ENCODE data around the gene SMPD3.

SMPD3 gene

GRCh38 chr16:68432701-68433100, 15.6 kb downstream of the SMPD3 start:
- DNase-seq: no peak

DNA sequence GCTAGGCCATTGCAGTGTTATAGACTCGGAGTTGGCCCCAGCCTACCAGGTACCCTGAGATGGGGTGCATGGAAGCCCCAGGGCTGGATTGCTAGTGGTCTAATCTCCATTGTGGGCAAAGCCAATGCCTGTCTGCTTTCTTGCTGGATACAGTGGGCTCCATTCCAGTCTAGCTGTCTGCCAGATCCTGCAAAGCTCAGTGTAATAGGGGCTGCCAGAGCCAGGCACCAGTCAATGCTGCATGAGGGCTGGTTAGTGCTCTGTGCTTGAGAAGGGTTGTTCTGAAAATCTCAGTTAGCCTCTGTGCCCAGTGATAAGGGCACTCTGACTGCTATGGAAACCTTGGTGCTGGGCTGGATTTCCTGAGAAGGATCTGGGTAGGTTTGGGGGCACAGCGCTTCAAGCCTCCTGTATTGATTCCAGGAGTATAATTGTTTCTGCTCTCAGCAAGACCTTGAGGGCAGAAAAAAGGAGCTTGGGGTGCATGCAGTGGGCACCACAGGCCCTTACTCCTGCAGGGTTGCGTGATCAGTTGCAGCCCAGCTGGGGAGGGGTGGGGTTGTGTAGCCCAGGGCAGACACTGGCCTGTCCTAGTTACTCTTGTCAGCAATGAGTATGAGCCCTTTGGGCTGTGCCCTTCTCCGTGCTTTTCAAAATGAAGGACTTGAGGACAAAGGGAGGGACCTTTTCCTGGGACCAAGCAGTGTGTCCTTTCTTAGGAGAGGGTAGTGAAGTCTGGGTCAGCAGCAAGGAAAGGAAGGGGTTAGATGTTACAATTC, 19.0 kb downstream of the SMPD3 start:
- DNase-seq: no peak

- DNase-seq: no peak
Measured at GRCh38 chr16:68427649-68428303, 20.5 kb downstream of the SMPD3 start.

DNA sequence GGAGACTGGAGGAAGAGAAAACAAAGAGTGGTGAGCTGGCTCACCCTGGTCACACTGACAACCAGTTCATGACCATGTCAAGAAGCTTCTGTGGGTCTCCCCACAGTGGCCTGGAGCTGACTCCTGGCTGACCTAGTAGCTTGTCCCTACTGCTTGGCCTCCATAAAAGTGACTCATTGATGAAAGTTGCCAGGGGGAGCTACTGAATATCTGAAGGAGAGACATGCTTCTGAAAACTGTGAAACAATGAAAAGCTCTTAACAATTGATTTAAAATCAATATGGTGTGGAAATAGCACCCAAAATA, 22.0 kb downstream of the SMPD3 start:
- no peak for DNase-seq

DNA sequence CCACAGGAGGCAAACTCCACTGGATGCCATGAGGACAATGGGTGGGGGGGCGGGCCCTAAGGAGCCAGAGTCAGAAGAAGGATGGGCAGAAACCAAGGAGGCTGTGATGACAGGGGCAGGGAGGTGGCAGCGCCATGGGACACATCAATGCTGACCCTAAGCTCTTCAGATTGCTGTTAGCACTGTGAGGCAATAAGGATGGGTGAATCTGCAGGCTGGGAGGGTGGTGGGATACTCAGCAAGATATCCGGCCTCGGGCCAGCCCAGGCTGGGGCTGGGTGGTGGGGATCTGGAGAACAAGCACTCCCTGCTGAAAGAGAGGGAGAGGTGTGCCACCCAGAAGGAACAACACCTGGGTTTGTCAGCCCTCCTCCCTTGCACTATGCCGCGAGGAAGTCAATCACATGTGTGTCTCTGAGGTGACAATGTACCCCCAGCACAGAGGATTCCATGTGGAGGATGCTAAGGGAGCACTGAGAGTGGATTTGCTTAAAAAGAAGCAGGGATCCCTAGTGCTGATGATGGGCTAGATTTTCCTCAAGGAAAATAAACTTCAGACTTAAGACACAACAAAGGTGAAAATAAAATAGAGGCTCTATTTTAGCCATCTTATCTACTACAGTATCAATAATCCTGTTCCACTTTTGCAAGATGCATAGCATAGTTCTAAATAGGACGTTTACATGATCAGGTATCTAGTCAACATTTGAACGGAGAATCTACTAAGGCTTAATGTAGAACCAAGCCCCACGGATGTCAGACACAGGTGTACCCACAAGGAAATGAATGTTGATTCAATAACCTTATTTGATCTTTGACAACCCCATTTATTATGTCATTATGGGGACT, 22.6 kb downstream of the SMPD3 start:
- DNase-seq: no peak

DNA sequence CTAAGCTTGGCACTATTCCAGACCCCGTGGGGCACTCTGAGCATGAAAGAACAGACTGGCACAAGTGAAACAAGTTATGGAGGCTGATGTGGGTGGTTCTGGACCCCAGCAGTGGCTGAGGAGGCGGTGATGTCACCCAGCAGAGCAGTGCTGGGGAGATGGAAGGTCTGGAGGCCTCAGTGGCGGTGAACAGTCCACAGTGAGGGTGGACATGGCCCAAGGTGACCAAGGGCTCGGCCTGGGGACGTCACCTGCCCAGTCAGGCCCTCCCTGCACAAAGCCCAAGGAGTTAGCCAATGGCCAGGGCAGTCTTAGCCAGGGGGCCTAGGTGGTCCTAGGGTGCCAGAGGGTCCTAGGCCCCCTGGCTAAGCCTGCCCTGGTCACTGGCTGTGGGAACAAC, 24.5 kb downstream of the SMPD3 start:
- no peak for DNase-seq

GRCh38 chr16:68422396-68422960, 25.8 kb downstream of the SMPD3 start:
- no peak for DNase-seq

DNA sequence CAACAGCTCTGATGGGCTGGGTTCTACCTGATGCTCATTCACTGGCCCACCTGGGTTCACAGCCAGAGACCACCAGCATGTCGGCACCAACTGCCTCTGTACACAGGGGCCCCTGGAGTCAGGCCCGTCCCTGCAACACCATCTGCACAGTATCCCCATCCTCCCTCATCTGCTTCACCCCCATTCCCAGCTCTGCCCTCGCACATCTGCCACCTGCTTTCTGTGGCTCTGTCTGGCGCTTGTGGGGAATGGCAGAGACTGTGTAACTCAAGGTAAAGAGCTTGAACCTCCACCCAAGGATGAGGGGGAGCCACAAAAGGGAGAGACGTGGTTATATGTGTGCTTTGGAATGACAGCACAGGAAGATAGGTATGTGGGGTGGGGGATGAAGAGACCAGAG, 27.2 kb downstream of the SMPD3 start:
- no peak for DNase-seq

DNA sequence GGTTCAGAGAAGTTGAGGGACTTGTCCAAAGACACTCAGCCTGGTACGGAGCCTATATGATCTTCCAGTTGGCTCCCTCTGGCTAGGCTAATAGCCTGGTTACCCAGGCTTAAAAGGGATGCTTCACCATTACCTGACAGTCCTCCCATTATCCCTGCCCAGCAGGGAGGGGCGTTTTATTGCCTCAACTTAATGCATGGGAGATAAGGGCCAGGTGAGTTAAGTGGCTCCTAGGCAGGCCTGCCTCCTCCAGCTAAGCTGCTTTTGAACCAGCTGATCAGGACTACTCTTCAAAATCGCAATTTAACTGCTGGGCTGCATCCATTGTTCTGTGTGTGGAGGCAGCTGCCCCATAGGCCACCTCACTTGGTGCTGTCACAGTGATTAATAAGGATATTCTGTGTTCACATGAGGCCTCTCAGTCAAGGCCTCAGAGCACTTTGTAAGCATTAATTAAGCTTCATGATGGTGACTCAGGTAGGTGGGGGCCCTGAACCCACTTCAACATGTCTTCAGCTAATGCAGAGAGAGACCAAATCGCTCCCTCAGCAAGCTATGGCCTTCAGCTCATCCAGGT, 27.9 kb downstream of the SMPD3 start:
- no peak for DNase-seq

GRCh38 chr16:68417711-68418301, 30.5 kb downstream of the SMPD3 start:
- no peak for DNase-seq

DNA sequence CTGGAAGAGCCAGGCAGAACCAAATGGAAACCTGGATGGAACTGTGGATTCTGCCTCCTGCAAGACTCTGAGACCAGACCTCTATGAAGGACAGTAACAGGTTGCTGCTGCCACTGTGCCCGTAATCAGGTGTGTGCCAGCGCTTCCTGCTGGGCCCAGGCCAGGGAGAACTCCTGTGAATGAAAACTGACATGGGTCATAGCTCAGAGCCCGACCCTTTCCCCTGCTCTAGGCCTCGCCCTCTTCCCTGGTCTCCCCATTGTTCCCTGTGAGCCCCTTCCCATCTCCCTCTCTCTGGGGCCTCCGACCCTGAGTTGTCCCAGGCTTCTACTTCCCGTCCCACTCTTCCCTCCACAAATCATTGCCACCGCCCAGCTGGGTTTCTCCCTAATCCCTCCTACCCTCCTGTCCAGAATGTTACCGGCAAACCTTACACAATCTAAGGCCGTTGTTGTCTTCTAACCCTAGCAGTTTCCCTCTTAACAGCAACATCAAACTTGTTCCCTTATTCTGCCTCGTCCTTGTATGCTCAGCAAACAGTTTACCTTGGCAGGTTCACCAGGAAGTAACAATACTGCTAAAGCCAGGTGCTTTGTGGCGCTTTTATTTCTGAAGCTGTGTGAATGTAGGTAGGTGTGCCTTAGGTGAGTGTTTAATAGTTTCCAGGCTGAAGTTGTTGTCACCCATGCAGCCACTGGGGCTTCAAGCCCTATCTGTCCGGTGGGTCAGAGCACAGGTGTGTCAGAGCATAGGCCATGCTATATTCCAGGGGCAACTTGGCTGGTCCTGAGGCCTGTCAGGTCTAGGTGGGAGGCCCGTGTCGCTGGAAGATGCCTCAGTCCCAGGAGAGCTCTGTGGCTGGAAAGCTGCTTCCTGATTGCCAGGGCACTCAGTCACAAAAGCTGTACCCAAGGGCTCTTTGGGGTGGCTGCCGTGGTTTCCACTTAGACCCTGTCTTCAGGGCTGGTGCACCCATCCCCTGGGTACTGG, 32.0 kb downstream of the SMPD3 start:
- no peak for DNase-seq

DNA sequence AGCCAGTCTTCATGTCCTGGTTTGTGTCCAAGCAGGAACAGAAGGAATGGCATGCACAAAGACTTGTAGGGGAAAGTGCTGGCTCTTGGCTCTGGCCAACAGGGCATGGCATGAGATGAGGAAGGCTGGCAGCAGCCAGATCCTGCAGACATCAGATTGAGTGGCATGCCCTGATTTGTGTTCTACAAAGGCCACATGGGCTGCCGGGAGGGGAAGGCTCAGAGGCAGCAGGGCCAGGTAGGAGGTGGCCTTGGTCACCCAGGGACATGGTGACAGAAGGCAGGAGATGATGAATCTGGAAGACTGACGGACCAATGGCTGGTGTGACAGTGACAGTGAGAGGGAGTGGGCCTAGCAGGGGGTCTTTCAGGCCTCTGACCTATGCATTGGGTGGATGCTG, 33.7 kb downstream of the SMPD3 start:
- no peak for DNase-seq

GRCh38 chr16:68412061-68412460, 36.2 kb downstream of the SMPD3 start:
- no peak for DNase-seq

- no peak for DNase-seq
Measured at GRCh38 chr16:68411086-68411485, 37.2 kb downstream of the SMPD3 start.

DNA sequence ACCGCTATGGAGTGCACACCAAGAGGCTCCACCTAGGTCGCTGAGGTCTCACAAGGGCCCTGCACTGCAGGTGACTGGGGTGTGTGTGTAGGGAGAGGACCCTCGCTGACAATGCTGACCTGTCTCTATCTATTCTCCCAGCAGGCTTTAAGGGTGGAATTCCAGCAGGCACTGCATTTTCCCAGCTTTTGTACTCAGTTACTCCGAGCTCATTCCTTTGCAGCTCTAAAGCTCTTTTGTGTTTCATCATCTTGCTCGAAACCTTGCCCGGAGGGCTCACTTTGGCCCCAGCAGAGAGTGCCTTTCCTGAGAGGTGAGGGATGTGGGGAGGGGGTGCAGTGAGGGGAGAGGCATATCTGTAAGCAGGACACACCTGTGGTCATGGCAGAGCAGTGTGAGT, 39.3 kb downstream of the SMPD3 start:
- DNase-seq: no peak

- no peak for DNase-seq
Measured at GRCh38 chr16:68408428-68408827, 39.9 kb downstream of the SMPD3 start.

GRCh38 chr16:68406458-68407152, 41.7 kb downstream of the SMPD3 start:
- no peak for DNase-seq

DNA sequence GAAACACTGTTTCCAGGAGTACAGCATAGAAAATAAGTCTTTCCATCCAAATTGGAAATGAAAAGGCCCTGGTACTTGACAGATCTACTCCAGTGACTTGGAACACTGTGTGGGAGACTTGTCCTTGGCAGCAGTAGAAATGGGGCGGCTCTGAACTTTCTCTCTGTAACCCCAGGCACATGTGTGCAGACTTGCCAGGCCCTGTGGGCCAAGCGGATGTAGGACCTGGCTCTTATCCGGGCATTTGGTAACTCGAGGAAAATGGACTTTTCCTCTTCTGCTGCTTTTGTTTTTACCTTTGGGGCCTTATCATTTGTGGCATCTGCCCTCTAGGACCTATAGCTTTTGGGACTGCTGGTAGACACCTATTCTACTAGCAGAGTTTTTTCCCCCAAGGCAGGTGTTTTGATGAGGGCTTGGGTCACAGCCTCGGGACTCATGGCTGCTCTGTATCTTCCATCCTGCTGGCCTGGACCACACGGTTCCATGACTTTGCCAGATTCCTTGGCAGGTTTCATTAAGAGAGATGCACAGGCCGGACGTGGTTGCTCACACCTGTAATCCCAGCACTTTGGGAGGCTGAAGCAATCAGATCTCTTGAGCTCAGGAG, 43.5 kb downstream of the SMPD3 start:
- no peak for DNase-seq

DNA sequence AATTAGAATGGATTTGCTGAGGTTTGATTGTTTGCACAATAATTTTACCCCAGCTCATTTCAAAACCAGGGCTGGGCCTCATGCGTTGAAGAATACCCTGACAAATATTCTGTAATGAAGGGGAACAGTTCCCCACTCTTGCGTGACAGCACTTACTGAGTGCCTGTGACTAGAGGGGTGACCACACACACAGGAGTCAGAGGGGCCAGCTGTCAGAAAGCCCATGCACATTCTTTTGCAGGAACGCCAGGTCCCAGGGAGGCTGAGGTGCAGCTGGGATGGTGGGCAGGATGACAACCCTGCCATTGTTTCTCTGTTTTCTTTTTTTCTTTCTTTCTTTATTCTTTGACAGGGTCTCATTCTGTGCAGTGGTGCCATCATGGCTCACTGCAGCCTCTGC, 44.6 kb downstream of the SMPD3 start:
- no peak for DNase-seq

GRCh38 chr16:68403177-68403576, 45.1 kb downstream of the SMPD3 start:
- DNase-seq: no peak

DNA sequence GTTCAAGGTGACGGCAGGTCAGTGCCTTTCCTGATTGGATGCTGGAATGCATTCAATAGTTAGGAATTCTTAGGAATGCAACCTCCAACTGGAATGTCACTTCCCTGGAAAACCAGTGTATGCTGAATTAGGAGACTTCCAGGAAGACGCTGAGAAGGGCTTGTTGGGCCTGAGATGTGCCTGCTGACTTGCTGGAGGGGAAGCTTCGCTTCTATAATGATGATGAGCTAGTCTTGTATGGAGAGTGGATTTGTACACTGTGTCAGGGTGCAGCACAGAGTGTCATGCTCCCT, 45.6 kb downstream of the SMPD3 start:
- no peak for DNase-seq
